NCI-H2227 (cell line): ENCODE results near the gene ANXA3.
"Not testable (repeated sequence)": the region's sequence is repeated elsewhere in the genome, so short reads cannot be mapped to it uniquely, and the experiment has no call there.

Experiments used
- DNase-seq: peaks from one replicate; lab custom pipeline; 2025; ENCODE audit not compliant: unreplicated experiment; lab: John Stamatoyannopoulos, UW

ANXA3 gene

DNA sequence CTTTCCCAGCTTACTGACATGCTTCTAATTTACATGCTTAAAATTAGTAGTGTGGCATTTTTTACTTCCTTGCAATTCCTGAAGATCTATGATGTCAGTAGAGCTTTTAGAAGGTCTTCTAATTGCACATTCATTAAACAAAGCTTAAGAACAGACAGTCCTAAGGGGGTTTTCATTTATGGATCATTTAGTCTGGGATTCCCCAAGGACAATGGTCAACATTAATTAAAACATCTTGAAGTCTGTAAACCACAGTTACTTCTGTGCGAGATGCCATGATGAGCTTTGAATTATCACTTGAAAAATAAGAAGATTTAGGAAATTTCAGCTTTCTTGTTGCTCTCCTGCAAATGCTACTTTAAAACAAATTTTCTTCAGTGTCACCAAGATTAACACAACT, 20.2 kb downstream of the ANXA3 start:
- no peak for DNase-seq

DNA sequence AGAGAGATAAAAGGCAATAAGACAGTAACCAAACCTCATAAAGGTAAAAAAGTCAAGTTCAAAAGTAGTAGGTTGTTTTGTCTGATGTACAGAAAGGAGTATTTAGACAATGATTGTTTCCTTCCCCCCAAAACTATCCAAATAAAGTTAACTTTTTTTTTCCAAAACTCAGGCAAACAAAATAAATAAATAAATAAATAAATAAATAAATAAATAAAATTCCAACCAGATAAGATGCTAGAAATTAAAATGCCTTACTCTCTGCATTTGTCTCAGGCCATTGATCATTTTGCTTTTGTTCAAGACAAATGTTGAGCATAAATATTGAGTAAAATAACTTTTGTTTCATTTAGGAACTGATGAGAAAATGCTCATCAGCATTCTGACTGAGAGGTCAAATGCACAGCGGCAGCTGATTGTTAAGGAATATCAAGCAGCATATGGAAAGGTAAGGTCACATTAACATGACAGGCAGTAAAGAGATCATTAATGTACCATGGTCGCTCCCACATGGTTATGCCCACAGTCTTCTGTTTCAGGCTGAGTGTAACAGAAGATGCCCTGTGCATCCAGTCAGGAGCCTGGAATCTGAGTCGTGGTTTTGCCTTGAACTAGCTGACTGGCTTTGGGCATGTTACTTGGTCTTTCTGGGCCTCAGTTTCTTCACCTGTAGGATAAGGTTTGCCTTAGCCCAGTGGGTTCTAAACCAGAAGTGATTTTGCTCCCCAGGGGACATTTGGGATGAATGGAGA, 27.3 kb downstream of the ANXA3 start:
- no peak for DNase-seq

DNA sequence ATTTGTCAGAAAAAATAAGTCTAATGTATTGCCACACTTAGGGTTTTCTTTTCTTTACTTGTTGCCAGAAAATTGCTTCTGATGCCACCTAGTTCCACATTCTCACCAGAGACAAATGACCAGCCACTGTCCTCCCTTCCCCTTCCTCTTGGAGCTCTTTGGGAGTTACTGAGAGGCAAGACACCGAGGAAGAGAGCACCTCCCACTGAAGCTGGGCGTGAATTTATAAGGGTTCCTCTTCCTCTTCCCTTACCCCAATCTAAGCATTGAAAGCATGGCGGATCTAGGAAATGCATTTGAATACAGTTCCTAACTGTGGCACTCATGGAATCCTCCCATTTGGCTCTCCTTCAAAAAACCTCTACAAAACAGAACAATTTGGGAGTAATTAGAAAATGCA, 30.0 kb downstream of the ANXA3 start:
- no peak for DNase-seq

DNA sequence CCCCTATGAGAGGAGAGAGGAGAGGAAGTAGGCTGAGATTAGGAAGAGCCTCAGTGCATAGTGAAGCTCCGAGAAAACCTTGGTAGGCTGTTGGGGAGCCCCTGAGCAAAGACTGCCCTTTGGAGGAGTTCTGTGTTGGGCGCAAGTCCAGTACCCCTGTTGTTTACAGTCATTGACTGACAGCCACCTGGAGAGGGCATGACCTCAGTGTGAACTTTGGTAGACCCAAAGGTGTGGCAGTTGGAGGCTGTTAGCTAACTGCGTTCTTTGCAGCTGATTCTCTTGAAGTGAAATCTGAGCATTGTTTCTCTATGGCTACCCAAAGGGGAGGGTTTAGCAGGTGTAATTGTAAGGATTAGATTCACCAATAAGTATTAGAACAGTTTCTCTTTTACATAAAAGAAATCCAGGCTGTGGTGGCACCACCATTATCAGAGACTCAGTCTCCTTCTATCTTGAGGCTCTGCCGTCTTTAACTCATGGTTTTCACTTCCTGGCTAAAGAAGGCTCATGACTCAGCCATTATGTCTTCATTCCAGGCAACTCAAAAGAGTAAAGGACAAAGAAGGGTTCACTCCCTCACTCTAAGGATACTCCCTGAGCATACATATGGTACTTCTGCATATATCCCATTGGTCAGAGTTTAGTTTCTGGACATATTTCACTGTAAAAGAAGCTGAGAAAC, 33.4 kb downstream of the ANXA3 start:
- DNase-seq, result no peak

DNA sequence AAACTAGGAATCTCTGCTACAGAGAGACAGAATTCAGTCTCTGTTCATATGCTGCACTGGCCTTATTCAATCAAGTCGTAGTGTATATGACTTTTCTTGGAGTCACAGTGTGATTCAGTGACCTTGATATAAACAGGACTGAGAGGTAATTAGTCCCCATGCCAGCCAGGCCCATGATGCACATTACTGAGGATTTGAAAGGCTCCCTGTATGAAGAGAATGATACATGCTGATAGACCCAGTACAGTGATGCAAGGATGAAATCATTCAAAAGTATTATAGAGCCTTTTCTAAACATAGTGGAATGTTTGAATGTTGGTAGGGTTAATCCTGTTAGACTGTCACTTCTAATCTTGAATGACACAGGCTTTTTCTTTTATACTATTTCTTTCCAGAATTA, 34.1 kb downstream of the ANXA3 start:
- DNase-seq, result no peak

DNA sequence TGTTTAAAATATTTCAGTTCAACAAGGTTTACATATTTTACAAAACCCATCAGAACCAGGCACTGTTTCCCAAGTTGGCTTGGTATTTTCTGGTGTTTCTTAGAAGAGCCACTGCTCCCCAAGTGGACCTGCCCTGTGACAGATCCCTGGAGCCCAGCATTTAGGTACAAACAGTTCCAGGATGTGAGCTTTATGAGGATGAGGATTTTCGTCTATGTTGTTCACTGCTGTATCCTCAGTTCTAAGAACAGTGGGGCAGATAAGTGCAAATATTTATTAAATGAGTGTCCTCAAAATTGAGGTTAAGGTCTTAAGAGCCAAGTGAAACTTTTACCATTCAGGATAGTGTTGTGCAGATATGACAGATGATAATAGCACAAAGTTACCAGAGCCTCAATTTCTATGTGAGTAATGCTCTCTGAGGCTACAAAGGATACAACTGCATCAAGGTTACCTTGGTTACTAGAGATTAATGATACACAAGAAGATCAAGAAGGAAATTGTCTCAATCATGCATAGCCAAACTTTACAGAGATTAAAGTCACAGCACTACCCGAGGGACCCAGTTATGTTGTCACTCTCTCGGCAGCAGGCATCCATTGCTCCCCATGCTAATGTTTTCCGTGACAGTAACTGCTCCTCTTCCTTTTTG, 37.5 kb downstream of the ANXA3 start:
- DNase-seq, result no peak

DNA sequence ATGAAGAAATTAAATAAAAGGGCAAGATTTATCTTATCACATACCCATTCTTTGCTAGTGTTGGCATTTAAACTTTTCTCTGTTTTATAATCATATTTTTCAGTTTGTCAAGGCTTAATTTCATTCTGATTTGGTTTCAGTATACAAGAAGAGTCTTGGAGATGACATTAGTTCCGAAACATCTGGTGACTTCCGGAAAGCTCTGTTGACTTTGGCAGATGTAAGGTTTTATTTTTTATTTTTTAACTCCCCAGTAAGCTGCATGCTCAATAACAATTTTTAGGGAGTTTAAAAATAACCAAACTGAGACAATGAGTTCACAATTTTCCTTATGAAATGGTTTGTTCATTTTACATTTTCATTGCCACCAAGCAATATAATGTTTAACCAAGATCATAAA, 39.8 kb downstream of the ANXA3 start:
- DNase-seq, result no peak

DNA sequence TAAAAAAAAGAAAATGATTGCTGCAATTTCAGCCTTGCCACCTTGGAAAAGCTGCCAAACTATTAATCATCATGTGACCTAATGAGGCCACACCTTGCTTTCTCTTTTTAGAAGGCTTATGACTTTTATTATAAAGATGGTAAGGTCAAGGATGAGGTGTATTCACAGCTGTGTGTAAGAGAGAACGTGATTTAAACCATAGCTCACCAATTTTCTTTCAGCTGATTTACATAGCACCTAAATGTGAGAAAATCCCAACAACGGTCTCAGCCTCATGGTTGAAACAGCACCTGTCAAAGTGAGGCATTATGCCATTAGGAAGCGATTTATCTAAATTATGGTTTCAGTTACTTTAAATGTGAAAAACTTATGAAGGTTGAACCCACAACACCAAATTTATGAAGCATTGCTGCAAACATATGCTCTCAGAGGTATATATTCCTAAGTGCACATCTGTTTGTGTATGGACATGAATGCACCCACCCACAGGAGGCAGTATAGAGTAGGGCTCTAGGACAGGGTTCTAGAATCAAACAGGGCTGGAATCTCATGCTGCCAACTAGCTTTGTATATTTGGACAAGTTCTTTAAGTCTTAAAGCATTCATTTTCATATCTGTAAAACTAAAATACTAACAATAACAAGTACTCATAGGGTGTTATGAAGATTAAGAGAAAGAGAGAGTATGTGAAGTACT, 40.7 kb downstream of the ANXA3 start:
- no peak for DNase-seq

DNA sequence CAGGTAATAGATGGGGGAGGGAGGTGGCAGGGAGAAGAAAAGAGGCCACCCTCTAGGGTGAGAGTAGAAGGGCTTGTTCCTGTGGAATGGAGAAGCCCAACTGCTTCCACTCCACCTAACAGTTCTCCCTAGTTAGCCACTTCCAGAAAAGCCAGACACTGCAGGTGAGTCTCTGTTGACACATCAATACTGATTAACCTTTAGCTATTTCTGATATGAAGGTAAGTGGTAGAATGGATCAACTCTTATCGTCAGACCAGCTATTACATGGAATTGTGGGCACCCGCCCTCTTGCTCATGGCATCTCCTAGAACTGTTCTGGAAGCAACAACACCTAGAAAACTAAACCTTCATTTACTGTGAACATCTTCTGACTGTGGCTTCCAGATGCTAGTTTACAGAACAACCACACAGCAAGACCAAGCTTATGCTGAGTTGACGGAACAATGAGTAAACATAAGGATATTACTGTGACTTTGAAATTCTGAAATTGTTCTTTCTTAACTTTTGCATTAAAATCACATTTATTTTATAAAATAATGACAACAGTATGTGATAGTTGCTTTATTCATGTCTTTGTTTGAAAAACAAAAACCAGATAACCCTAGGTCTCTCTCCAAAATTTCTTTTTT, 44.7 kb downstream of the ANXA3 start:
- no peak for DNase-seq

DNA sequence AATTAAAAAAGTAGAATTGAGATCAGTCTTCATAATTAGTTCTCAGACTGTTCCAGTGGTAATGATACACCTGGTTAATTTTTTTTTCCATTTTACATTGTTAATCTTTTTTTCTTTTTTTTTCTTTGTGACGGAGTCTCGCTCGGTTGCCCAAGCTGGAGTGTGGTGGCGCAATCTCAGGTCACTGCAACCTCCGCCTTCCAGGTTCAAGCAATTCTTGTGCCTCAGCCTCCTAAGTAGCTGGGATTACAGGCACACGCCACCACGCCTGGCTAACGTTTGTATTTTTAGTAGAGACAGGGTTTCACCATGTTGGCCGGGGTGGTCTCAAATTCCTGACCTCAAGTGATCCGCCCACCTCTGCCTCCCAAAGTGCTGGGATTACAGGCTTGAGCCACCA, 46.9 kb downstream of the ANXA3 start:
- DNase-seq, result not testable (repeated sequence)

DNA sequence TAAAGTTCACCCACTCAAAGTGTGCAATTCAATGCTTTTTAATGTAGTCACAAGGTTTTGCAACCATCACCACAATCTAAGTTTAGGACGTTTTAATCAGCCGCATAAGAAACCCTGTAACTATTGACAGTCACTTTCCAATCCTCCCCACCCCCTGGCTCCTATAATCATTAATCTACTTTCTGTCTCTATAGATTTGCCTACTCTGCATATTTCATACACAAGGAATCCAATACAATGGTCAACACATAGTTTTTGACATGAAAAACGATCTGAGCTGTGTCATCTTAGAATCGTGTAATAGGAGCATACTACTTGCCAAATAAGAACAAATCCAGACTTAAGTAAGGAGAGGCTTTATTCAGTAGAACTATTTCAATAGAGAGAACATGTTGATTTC, 47.6 kb downstream of the ANXA3 start:
- DNase-seq, result no peak

DNA sequence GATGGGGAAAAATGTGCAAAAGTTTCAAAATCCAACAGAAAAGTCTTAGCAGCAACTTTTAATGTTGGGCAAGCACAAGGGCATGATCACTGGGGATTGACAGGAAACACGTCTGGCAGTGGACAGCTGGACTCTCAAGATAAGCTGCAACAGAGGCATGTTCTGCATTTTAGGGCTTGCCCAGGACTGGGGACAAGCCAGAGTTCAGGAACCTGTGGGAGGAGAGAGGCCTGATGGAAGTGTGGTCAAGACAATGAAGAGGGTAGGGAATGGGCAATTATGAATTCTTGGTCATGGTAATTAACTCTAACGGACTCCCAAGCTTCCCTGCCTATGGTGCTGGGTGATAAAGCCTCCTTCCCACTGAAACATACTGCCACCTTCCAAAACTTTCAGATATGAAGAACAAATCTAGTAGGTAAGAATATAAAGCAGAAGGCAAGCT, 48.4 kb downstream of the ANXA3 start:
- no peak for DNase-seq

DNA sequence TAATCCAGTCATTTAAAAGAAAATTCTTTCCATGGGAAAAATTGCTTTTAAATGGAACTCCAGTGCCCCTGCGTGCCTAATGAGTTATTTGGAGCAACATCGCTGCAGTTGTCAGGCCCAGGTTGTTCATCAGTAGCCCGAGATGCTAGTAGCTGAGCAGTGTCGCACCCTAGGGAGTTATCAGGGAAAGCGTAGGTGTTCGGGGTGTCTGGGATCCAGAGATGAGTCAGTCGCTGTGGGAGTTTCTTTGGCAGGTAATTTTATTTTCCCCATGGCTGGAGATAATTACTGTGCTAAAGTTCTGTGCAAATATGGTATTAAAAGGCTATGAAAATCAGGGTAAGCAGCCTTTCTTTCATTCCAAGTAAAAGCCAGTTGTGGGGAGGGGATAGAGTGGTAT, 49.4 kb downstream of the ANXA3 start:
- no peak for DNase-seq

DNA sequence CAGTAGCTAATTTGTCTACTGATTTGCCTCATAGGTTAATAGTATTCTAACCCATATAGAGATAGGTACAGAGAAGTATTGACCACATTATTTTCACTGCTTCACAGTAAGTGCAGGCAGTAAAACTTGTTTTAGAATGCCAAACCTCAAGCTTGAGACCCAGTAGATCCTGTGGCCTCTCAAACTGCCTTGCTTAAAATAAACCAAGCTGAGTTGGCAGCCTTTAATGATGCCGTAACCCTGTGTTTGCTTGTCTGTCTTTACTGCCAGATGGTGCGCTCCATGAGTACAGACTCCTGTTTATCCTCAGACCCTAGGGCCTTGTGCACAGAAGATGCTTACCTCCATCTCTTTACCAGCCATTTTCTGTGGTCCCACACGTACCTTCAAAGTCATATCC, 50.8 kb downstream of the ANXA3 start:
- DNase-seq, result no peak

DNA sequence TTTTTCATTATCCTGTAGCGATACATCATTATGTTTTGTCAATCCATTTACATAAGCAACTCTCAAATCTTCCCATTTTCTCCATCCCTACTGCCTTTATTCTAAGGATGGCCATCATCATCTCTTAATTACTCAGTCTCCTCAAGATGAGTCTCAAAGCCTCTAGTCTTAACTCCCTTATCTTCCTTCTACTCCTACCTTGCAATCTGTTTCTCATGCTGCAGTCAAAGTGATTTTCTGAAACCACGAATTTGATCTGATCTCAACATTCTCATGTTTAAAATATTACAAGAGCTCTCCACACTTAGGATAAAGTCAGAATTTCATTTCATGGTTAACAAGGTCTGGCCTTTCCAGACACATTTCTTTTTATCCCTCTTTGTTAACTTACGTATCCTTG, 51.8 kb downstream of the ANXA3 start:
- DNase-seq, result no peak

DNA sequence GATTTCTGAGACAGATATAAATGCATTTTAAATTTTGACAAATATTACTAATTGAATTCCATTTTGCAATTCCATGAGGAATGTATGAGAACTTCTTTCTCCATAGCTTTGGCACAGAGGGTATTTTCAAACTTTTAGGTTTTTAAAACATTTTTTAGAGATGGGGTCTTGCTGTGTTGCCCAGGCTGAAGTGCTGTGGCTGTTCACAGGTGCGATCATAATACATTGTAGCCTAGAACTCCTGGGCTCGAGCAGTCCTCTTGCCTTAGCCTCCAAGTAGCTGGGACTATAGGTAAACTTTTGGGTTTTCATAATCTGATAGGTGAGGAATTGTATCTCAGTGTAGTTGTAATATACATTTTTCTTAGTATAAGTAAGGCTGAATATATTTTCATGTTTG, 53.4 kb downstream of the ANXA3 start:
- no peak for DNase-seq

DNA sequence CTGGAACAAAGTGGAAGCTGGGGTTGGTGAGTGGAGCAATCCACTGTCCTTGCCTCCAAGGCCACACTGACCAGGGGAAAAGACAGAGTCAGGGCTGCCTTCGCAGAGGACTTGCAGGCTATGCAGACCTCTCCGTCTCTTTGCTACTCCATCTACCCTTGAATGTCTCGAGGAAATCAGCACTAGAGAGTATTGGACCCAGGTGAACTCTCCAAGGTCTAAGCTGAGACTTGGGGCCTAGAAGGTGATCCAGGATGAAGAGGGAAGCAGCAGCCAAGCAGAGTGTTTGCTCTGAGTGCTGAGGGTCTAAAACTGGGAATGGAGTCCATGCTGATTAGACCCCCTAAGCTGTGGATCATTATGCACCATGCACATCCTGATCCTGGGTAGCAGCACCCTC, 54.5 kb downstream of the ANXA3 start:
- DNase-seq, result no peak

DNA sequence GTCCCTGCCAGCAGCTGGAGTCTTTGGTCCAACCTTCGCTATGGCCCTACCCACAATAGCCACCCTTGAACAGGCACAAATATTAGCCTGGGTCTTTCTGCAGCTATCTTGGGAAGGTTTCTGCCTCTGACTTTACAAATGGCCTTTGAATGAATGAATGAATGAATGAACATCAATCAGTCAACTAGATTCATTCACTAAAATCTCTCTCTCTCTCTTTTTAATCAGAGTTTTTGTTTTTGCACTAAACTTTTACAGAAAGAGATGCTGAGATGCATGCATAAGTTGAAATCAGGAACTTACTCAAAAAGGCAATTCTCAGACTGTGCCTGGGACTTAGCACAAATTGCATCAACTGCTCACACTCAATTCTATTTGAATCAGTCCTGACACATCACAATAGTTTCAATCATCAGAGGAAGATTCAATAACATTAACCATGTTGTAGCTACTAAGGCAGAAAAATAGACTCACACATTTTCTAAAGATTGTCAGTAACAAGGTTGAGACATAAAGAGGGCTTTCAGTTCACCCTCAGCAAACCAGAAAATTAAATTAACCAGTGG, 55.0 kb downstream of the ANXA3 start:
- no peak for DNase-seq

DNA sequence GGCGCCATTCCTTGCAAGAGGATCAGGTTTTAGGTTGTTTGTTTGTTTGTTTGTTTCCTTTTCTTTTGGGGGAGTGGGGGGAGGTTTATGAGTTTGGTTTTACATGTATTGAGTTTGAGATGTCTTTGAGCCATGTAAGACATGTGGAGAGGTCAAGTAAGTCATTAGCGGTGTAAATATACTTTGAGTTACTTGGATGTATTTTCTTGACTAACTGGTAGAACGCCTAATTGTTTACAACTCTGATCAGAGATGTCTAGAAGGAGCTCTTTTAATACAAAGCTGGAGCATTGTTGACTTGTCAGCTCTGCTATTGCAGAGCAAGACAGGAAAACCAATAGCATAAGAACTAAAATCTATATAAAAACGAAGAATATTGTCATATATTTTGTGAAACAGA, 57.1 kb downstream of the ANXA3 start:
- DNase-seq, result no peak

DNA sequence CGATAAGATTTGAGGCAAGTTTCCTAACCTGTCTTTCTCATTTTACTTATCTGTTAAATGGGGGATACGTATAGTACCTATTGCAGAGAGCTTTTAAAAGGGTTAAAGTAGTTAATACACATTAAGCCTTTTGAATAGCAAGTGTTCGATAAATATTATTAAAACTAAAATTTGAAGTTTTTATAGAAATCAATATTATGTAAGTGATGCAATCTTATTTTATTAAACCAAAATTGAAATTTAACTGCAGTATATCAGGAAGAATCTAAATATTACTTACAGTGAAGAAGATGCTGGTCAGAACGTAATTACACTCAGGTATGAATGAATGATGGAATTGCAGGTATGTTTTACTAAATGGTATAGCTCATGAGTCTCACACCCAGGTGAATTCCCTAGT, 58.0 kb downstream of the ANXA3 start:
- DNase-seq, result no peak
